Astrocyte (in vitro differentiated cells and primary cell): ENCODE data around the gene BBOX1.

Experiments
- CTCF ChIP-seq: IDR thresholded peaks from 2 replicates; pipeline ENCODE4 v1.5.1; 2011; ENCODE audit warnings: low read depth, mild to moderate bottlenecking, inconsistent platforms, low read length, moderate library complexity; ENCODE audit not compliant: insufficient read depth
- EZH2 ChIP-seq: IDR thresholded peaks from 2 replicates; pipeline ENCODE4 v1.6.1; 2012; ENCODE audit warnings: mild to moderate bottlenecking, low read length, inconsistent platforms; ENCODE audit not compliant: insufficient read depth

- TF ChIP-seq CTCF (no peak), EZH2 (no peak)
These were observed 43.2 kb upstream of the BBOX1 start for GRCh38 chr11:26997378-26997777.
